Endothelial cell of hepatic sinusoid (primary cell): ENCODE results near the gene RAD21L1.
"Not testable (repeated sequence)": the region's sequence is repeated elsewhere in the genome, so short reads cannot be mapped to it uniquely, and the experiment has no call there.

Source experiments
- in situ Hi-C: cut with HindIII; loops from 2 replicates; pipeline ENCODE4 v1.10.0; 2017; ENCODE audit warnings: low sequenced_read_pairs

The RAD21L1 gene

GRCh38 chr20:1224205-1224890 lies 1.5 kb upstream of the RAD21L1 start:
- in situ Hi-C loops = no loop called here

DNA sequence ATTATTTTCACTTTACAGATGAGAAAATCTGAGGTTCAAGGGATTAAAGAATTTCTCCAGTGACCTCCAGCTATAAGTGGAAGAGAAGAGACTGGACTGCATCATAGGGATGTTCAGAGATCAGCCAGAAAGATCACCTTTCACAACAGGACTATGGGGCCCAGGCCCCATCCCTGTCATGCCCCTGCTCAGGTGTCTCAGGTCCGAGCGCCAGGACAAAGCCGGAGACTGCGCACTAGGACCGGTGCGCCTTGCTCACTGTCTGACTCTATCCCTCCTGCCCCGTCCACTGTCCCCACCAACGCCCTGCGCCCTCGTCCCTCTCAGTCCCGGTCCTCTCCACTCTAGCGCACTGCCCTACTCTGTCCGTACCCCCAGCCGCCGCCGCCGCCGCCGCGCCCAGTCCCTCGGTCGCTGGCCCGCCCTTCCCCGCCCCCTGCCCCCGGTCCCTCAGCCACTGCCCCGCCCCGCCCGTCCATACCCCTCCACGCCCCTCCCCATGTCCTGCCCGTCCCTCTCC lies 521 bp upstream of the RAD21L1 start:
- in situ Hi-C loops = no loop called here

- in situ Hi-C loops = no loop called here
Measured at GRCh38 chr20:1229541-1229940, 3.7 kb downstream of the RAD21L1 start.

DNA sequence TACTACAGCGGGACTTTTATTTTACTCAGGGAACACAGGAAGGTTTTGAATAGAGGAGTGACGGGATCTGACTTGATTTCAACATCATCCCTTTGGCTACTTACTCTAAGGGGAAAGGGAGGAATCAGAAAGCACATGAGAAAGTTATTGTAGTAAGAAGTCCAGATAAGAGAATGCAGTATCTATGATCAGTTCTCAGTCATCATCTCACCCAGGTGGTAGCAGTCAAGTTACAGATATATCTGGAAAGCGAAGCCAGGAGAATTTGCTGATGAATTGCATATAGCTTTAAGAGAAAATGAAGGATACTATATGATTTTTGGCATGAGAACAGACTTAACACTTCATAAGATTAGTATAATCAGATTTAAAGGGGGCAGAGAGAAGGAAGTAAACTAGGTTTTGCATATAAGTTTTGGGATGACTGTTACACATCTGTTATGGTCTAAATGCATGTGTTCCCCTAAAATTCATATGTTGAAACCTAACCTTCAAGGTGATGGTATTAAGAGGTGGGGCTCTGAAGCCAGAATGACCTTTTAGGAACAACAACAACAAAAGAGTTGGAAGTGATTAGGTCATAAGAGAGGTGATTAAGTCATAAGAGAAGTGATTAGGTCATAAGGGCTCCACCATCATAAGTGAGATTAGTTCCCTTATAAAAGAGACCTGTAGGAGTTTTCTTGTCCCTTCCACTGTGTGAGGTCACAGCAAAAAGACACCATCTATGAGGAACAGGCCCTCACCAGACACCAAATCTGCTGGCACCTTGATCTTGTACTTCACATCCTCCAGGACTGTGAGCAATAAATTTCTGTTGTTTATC lies 6.7 kb downstream of the RAD21L1 start:
- in situ Hi-C loops = no loop called here

- in situ Hi-C loops = no loop called here
Measured at GRCh38 chr20:1240549-1240948, 14.7 kb downstream of the RAD21L1 start.

GRCh38 chr20:1241456-1241855 lies 15.6 kb downstream of the RAD21L1 start:
- in situ Hi-C loops = no loop called here

DNA sequence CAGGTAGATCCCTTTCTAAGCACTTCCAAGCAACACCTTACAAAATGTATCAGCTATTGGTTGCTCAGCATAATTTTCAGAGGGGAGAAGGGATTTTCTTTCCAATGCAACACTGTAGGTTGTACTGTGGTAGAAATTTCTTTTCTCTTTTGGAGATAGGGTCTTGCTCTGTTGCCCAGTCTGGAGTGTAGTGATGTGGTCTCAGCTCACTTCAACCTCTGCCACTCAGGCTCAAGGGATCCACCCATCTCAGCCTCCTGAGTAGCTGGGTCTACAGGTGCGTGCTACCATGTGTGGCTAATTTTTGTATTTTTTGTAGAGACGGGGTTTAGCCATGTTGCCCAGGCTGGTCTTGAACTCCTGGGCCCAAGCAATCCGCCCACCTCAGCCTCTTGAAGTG lies 16.3 kb downstream of the RAD21L1 start:
- in situ Hi-C loops = no loop called here

DNA sequence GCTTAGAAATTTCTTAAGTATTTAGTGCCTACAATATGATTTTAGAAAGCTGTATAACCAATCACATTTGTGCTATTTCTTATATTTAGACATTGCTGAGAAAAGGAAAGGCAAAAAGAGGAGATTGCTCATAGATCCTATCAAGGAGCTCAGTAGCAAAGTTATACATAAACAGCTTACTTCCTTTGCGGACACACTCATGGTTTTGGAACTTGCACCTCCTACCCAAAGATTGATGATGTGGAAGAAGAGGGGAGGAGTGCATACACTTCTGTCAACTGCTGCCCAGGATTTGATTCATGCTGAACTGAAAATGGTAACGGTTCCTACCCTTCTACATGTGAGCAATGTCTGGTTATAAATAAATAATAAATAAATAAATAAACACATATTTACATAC lies 16.7 kb downstream of the RAD21L1 start:
- in situ Hi-C loops = no loop called here

GRCh38 chr20:1245578-1245977 lies 19.7 kb downstream of the RAD21L1 start:
- in situ Hi-C loops = no loop called here

- in situ Hi-C loops = no loop called here
Measured at GRCh38 chr20:1247689-1248088, 21.8 kb downstream of the RAD21L1 start.

DNA sequence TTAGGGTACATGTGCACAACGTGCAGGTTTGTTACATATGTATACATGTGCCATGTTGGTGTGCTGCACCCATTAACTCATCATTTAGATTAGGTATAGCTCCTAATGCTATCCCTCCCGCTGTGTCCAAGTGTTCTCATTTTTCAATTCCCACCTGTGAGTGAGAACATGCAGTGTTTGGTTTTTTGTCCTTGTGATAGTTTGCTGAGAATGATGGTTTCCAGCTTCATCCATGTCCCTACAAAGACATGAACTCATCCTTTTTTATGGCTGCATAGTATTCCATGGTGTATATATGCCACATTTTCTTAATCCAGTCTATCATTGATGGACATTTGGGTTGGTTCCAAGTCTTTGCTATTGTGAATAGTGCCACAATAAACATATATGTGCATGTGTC lies 24.4 kb downstream of the RAD21L1 start:
- in situ Hi-C loops = not testable (repeated sequence)

GRCh38 chr20:1252416-1252815 lies 26.6 kb downstream of the RAD21L1 start:
- in situ Hi-C loops = no loop called here

DNA sequence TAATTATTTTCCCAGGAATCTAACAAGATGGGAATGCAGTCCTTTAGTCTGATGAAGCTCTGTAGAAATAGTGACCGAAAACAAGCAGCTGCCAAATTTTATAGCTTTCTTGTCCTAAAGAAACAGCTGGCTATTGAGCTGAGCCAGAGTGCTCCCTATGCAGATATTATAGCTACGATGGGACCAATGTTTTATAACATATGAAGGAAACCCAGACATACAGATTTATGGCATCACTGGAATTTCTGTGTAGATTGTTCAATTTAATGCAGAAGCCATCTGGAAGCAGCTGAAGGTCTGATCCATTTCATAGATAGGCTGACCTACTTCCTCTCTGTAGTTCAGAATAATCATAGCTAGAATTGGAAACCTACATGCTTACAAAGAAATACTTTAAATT lies 28.4 kb downstream of the RAD21L1 start:
- in situ Hi-C loops = no loop called here

GRCh38 chr20:1255675-1256074 lies 29.8 kb downstream of the RAD21L1 start:
- in situ Hi-C loops = no loop called here

DNA sequence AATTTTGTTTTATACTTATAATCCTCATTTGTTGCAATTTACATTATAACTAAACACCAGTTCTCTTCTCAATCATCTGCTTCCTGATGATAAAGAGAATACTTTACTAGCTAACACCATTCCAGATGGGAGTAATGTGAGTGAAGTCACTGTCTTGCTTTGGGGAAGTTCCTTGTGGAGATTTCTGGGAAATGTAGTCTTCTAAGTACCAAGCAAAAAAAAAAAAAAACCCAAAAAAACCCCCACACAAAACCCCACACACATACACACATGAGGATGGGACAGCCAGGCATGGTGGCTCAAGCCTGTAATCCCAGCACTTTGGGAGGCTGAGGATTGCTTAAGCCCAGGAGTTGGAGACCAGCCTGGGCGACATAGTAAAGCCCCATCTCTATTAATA lies 38.0 kb downstream of the RAD21L1 start:
- in situ Hi-C loops = no loop called here

DNA sequence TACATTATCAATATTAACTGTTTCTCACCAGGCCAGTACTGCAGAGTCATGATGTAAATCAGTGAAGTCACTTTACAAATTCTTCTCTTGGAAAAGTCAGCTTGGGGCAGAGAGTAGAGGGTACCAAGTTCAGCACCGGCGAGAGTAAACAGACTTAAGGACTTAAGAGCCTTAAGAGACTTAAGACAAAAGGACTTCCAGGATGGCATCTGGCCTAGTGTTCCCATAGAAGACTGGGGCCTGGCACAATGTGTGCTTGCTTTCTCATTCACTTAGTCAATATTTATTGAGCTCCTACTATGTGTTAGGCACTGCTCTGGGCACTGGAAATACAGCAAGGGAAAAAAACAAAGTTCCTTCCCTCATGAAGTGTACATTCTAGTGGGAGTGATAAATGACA lies 38.9 kb downstream of the RAD21L1 start:
- in situ Hi-C loops = no loop called here

DNA sequence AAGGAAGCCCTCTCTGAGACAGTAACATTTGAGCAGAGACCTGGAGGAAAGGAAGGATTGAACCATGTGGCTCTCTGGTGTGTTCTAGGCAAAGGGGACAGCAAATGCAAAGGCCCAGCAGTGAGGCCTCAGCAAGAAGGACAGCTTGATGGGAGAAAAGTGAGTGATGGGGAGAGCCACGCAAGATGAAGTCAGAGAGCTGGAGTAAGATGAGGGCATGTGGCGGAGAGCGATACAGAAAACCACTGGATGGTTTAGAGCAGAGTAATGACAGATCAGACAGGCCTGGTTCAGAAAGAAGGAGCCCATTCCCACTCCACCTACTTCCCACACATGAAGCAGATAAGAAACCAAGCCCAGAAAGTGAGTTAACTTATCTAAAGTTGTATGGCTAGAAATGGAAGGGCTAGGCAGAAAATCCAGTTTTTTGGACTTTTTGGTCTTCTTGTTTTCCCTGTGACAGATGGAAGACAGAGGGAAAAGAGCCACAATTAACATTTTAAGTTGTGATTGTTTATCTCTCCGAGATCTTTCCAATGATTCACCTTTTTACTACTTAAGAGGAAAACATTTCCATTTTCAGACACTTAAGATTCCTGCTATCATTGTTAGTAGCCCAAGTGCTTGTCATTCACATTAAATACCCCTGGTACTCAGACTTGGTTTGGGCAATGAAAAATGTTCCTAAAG lies 39.5 kb downstream of the RAD21L1 start:
- in situ Hi-C loops = no loop called here

DNA sequence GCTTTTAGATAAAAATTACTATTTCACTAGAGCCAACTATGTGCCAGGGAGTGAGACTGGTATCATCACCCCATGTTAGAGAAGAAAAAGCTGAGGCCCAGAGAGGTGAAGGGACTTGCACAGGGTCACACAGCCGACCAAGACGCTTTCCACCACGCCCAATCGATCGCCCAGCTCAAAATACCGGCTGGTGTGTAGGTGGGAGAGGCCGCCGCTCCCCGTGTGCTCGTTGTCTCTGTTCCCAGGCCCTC lies 40.0 kb downstream of the RAD21L1 start:
- in situ Hi-C loops = no loop called here

- in situ Hi-C loops = no loop called here
Measured at GRCh38 chr20:1266167-1266973, 40.5 kb downstream of the RAD21L1 start, which contains the start of gene SNPH. TSS of gene SNPH (plus strand) at chr20:1266294. CDS start at chr20:1296240, 29,946 bp downstream.

- in situ Hi-C loops = no loop called here
Measured at GRCh38 chr20:1267161-1267560, 41.3 kb downstream of the RAD21L1 start.

DNA sequence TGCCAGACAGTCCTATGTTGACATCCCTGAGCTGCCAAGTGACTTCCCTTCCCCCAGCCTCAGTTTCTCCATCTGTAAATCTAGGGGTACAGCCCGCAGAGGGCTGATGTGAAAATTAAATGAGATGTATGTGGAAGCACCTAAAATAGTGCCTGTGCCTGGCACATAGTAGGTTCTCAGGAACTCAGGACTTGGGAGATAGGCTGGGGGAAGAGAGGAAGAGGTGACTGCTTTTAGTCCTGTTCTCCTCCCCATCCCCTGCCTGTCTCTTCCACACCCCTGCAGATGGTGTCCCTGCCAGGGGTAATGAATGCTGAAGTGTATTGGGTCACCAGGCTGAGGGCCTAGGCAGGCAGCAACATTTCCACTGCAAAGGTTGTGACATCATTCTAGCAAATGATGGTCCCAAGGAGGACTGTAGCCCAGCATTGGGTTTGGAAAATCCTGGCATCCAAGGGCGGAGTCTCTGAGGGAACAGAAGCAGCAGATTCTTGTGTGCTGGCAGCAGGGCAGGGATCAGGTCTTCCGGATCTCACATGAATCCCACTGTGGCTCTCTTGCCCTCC lies 42.0 kb downstream of the RAD21L1 start:
- in situ Hi-C loops = no loop called here
